Retinal pigment epithelial cell (primary cell): ENCODE data around the gene LRRC3.

Source experiments
- DNase-seq: peaks from one replicate; pipeline ENCODE4 v3.0.0-alpha.2; 2010; ENCODE audit warnings: low read depth
- H3K4me3 ChIP-seq: 2 replicates; pipeline ENCODE4 v1.5.1; 2011; ENCODE audit warnings: mild to moderate bottlenecking, low read length, control low read depth, moderate library complexity
- TF ChIP-seq, protein P1 (sequence below): conservative IDR thresholded peaks from 2 replicates; pipeline ENCODE4 v1.5.1; 2011; ENCODE audit warnings: low read depth, low read length, control low read depth, inconsistent platforms

Gene LRRC3

GRCh38 chr21:44420416-44421205, 34.7 kb upstream of the LRRC3 start:
- no peak overlapping the region for H3K4me3 ChIP-seq
- TF ChIP-seq, protein P1, sequence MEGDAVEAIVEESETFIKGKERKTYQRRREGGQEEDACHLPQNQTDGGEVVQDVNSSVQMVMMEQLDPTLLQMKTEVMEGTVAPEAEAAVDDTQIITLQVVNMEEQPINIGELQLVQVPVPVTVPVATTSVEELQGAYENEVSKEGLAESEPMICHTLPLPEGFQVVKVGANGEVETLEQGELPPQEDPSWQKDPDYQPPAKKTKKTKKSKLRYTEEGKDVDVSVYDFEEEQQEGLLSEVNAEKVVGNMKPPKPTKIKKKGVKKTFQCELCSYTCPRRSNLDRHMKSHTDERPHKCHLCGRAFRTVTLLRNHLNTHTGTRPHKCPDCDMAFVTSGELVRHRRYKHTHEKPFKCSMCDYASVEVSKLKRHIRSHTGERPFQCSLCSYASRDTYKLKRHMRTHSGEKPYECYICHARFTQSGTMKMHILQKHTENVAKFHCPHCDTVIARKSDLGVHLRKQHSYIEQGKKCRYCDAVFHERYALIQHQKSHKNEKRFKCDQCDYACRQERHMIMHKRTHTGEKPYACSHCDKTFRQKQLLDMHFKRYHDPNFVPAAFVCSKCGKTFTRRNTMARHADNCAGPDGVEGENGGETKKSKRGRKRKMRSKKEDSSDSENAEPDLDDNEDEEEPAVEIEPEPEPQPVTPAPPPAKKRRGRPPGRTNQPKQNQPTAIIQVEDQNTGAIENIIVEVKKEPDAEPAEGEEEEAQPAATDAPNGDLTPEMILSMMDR = no peak

GRCh38 chr21:44421901-44422840, 33.1 kb upstream of the LRRC3 start:
- DNase-seq = no peak
- no peak overlapping the region for H3K4me3 ChIP-seq
- TF ChIP-seq, protein P1 = no peak

More at GRCh38 chr21:44420416-44421205, 34.7 kb upstream of the LRRC3 start:
- DNase-seq = no peak

DNA sequence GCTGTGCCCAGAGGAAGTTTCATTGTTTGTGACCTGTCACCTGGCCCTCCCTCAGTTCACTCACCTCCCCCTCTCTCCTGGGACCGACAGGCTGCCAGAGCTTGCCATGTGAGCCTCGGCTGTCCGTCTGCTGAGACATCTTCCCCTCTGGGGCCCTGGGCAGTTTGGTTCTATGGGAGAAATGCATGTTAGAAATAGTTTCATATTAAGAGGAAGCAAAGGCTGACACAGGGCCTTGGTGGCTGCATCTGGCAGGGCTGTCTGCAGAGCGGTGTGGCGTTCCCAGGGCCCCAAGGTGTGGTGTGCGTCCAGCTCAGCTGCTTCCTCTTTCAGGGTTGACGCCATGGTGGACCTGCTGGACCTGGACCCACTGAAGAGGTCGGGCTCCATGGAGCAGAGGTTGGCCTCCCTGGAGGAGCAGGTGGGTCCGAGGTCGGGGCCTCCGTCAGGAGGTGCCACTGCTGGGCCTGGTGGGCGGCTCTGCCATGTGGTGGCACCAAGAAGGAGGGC, 31.9 kb upstream of the LRRC3 start:
- no peak for DNase-seq
- TF ChIP-seq, protein P1 = no peak
- no peak overlapping the region for H3K4me3 ChIP-seq

- TF ChIP-seq, protein P1 = no peak
- DNase-seq = no peak
- no peak overlapping the region for H3K4me3 ChIP-seq
These were observed 31.2 kb upstream of the LRRC3 start for GRCh38 chr21:44423941-44424607.

GRCh38 chr21:44424608-44425306, 30.6 kb upstream of the LRRC3 start:
- no peak overlapping the region for H3K4me3 ChIP-seq
- TF ChIP-seq, protein P1 = no peak
- no peak for DNase-seq

DNA sequence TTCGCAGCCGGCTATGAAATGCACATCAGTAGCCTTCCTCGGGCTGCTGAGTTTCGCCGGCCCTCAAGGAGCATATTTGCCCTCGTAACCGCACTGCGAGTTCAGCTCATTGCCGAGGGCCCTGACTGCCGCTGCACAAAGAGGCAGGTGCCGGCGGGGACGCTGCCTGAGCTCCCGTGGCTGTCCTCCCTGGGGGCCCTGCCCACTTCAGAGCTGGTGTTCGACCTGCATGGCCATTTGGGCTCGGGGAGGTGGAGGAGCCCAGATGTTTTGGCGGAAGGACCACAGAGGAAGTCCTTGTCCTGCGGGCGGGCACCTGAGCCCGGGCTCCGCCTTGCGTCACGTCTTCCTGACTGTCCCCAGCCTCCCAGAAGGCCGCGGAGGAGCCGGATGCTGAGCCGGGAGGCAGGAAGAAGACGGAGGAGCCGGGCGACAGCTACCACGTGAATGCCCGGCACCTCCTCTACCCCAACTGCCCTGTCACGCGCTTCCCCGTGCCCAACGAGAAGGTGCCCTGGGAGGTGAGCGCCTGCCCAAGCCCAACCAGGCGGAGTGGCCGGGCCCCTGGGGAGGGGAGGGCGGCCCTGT, 29.9 kb upstream of the LRRC3 start:
- TF ChIP-seq, protein P1 = no peak
- no peak overlapping the region for H3K4me3 ChIP-seq
- DNase-seq = no peak
